ENCODE data around the gene CAND1. TPM values are rescaled to one million over a fixed set of nuclear protein-coding genes. Genes with fewer than 3 reads are reported as not detected.

CAND1 gene
- total RNA-seq, 2 donors from 2014 or later = 96.8 to 113 TPM

GRCh38 chr12:67356380-67356774, 87.2 kb downstream of the CAND1 start:
- Mint-ChIP-seq H3K27ac (no peak overlapping the region), H3K4me3 (no peak overlapping the region), H3K36me3 (ENCODE audit: low read depth) (peaks cover 3% of the 10 kb centered on the region), H3K27me3 (peaks cover 5% of the 10 kb centered on the region), H3K4me1 (peaks cover 9% of the 10 kb centered on the region)
- DNase-seq (no peak), ATAC-seq (no peak)
- H3K9me3 ChIP-seq (ENCODE audit: control insufficient read depth, low read length, poor library complexity, severe bottlenecking) = no peaks in the 10 kb centered on the region

GRCh38 chr12:67357376-67358125, 88.4 kb downstream of the CAND1 start:
- ATAC-seq (no peak), DNase-seq (no peak)
- peaks cover 9% of the 10 kb centered on the region for H3K4me1 Mint-ChIP-seq
- H3K27ac Mint-ChIP-seq = no peak overlapping the region
- H3K4me3 Mint-ChIP-seq = no peak overlapping the region
- H3K36me3 Mint-ChIP-seq (ENCODE audit: low read depth) = peaks cover 3% of the 10 kb centered on the region
- H3K9me3 ChIP-seq (ENCODE audit: control insufficient read depth, low read length, poor library complexity, severe bottlenecking) = no peaks in the 10 kb centered on the region
- peaks cover 5% of the 10 kb centered on the region for H3K27me3 Mint-ChIP-seq

GRCh38 chr12:67358781-67359338, 89.7 kb downstream of the CAND1 start:
- Mint-ChIP-seq H3K4me1 (peaks cover 9% of the 10 kb centered on the region), H3K27ac (no peak overlapping the region), H3K36me3 (ENCODE audit: low read depth) (no peaks in the 10 kb centered on the region), H3K27me3 (no peaks in the 10 kb centered on the region), H3K4me3 (no peak overlapping the region)
- DNase-seq (no peak), ATAC-seq (no peak)
- no peaks in the 10 kb centered on the region for H3K9me3 ChIP-seq (ENCODE audit: control insufficient read depth, low read length, poor library complexity, severe bottlenecking)

- Mint-ChIP-seq H3K4me3 (no peak overlapping the region), H3K36me3 (ENCODE audit: low read depth) (no peaks in the 10 kb centered on the region), H3K4me1 (no peaks in the 10 kb centered on the region), H3K27ac (no peak overlapping the region), H3K27me3 (no peaks in the 10 kb centered on the region)
- DNase-seq = no peak
- no peaks in the 10 kb centered on the region for H3K9me3 ChIP-seq (ENCODE audit: control insufficient read depth, low read length, poor library complexity, severe bottlenecking)
- ATAC-seq = no peak
These were observed 93.4 kb downstream of the CAND1 start for GRCh38 chr12:67362526-67362925.

- no peak overlapping the region for H3K27ac Mint-ChIP-seq
- DNase-seq (no peak), ATAC-seq (no peak)
- H3K36me3 Mint-ChIP-seq (ENCODE audit: low read depth) = no peaks in the 10 kb centered on the region
- H3K9me3 ChIP-seq (ENCODE audit: control insufficient read depth, low read length, poor library complexity, severe bottlenecking) = no peaks in the 10 kb centered on the region
- no peaks in the 10 kb centered on the region for H3K4me1 Mint-ChIP-seq
- no peaks in the 10 kb centered on the region for H3K27me3 Mint-ChIP-seq
- H3K4me3 Mint-ChIP-seq = no peak overlapping the region
These were observed 95.1 kb downstream of the CAND1 start for GRCh38 chr12:67364228-67364627.

- DNase-seq (no peak), ATAC-seq (no peak)
- no peaks in the 10 kb centered on the region for H3K36me3 Mint-ChIP-seq (ENCODE audit: low read depth)
- no peak overlapping the region for H3K4me3 Mint-ChIP-seq
- no peaks in the 10 kb centered on the region for H3K9me3 ChIP-seq (ENCODE audit: control insufficient read depth, low read length, poor library complexity, severe bottlenecking)
- H3K4me1 Mint-ChIP-seq = no peaks in the 10 kb centered on the region
- H3K27me3 Mint-ChIP-seq = no peaks in the 10 kb centered on the region
- no peak overlapping the region for H3K27ac Mint-ChIP-seq
These were observed 96.0 kb downstream of the CAND1 start for GRCh38 chr12:67365131-67365530.

- Mint-ChIP-seq H3K27me3 (no peaks in the 10 kb centered on the region), H3K36me3 (ENCODE audit: low read depth) (no peaks in the 10 kb centered on the region), H3K4me3 (no peak overlapping the region), H3K4me1 (no peaks in the 10 kb centered on the region), H3K27ac (no peak overlapping the region)
- ATAC-seq (no peak), DNase-seq (no peak)
- H3K9me3 ChIP-seq (ENCODE audit: control insufficient read depth, low read length, poor library complexity, severe bottlenecking) = no peaks in the 10 kb centered on the region
These were observed 98.7 kb downstream of the CAND1 start for GRCh38 chr12:67367843-67368242.
